GM23248 (cell line): Measurements from ENCODE around the gene RAB8A. TPM values are rescaled to one million over a fixed set of nuclear protein-coding genes. Genes with fewer than 3 reads are reported as not detected.
A peak's percentile ranks its signal among the peaks of the same experiment; 100 is the strongest.

ENCODE experiments used
- DNase-seq: peaks from one replicate; pipeline ENCODE4 v3.0.0-alpha.2; 2015
- H2AFZ ChIP-seq: fragments of 200-600 bp; sonication (generic); 2 replicates; pipeline ENCODE4 v1.6.1; 2016; ENCODE audit warnings: antibody characterized with exemption
- H3F3A ChIP-seq: fragments of 200-600 bp; sonication (generic); 2 replicates; pipeline ENCODE4 v1.6.1; 2016; ENCODE audit warnings: mild to moderate bottlenecking, antibody characterized with exemption, mixed run types; ENCODE audit not compliant: insufficient read depth
- H3K27ac ChIP-seq: fragments of 200-600 bp; sonication (generic); 2 replicates; pipeline ENCODE4 v1.5.1; 2016; ENCODE audit warnings: mild to moderate bottlenecking
- H3K27me3 ChIP-seq: fragments of 200-600 bp; sonication (generic); replicated peaks from 2 replicates; pipeline ENCODE4 v1.6.1; 2016; ENCODE audit warnings: mild to moderate bottlenecking; ENCODE audit not compliant: insufficient read depth
- H3K36me3 ChIP-seq: fragments of 200-600 bp; sonication (generic); 2 replicates; pipeline ENCODE4 v1.6.1; 2016; ENCODE audit warnings: low read depth, mild to moderate bottlenecking
- H3K4me1 ChIP-seq: fragments of 200-600 bp; sonication (generic); 2 replicates; pipeline ENCODE4 v1.6.1; 2016; ENCODE audit warnings: mild to moderate bottlenecking; ENCODE audit not compliant: insufficient read depth
- H3K4me2 ChIP-seq: fragments of 200-600 bp; sonication (generic); one replicate; pipeline ENCODE4 v1.6.1; 2016; ENCODE audit warnings: mild to moderate bottlenecking; ENCODE audit not compliant: unreplicated experiment
- H3K4me3 ChIP-seq: fragments of 200-600 bp; sonication (generic); 2 replicates; pipeline ENCODE4 v1.5.1; 2016; ENCODE audit warnings: mild to moderate bottlenecking
- H3K79me2 ChIP-seq: fragments of 200-600 bp; sonication (generic); 2 replicates; pipeline ENCODE4 v1.6.1; 2016; ENCODE audit warnings: mild to moderate bottlenecking; ENCODE audit not compliant: insufficient read depth
- H3K9ac ChIP-seq: fragments of 200-600 bp; sonication (generic); 2 replicates; pipeline ENCODE4 v1.6.1; 2016; ENCODE audit warnings: mild to moderate bottlenecking
- H3K9me2 ChIP-seq: fragments of 200-600 bp; sonication (generic); 2 replicates; pipeline ENCODE4 v1.6.1; 2016; ENCODE audit warnings: mixed run types, mild to moderate bottlenecking, moderate library complexity; ENCODE audit not compliant: insufficient read depth
- H3K9me3 ChIP-seq: fragments of 200-600 bp; sonication (generic); one replicate; pipeline ENCODE4 v1.6.1; 2017; ENCODE audit warnings: low read depth
- H4K20me1 ChIP-seq: fragments of 200-600 bp; sonication (generic); 2 replicates; pipeline ENCODE4 v1.6.0; 2016; ENCODE audit not compliant: insufficient read depth
- EZH2 ChIP-seq: fragments of 200-600 bp; sonication (generic); IDR thresholded peaks from 2 replicates; pipeline ENCODE4 v1.6.1; 2018; ENCODE audit warnings: antibody characterized with exemption, mild to moderate bottlenecking; ENCODE audit not compliant: insufficient read depth, poor library complexity, severe bottlenecking
- EZH2phosphoT487 ChIP-seq: fragments of 200-600 bp; sonication (generic); IDR thresholded peaks from 2 replicates; pipeline ENCODE4 v1.6.1; 2018; ENCODE audit warnings: antibody characterized with exemption, moderate library complexity, mild to moderate bottlenecking, low read depth; ENCODE audit not compliant: insufficient read depth
- WGBS, 2 experiments: methylation state at CpG; one replicate each; pipeline ENCODE4 v1.1.6; 2015 to 2017; ENCODE audit warnings: low lambda C conversion rate in 2 of 2, low coverage in 1 of 2; ENCODE audit errors: missing lambda C conversion rate in 2 of 2; 5-methylcytosine and 5-hydroxymethylcytosine counted together
- in situ Hi-C: fragments of 300-500 bp; cut with MboI; formaldehyde crosslinking; loops from 2 replicates; pipeline ENCODE4 v1.15.0; 2020
- polyA plus RNA-seq: library from polyadenylated mRNA; unstranded; fragments of >200 nt; fragmentation: Nextera tagmentation; extraction: Ambion mirVana; gene quantifications from 2 replicates; pipeline ENCODE4 v1.2.1, GENCODE V29; 2016
- total RNA-seq: library from RNA; depleted of rRNA; stranded (reverse); fragments of >200 nt; shearing (Covaris generic); gene quantifications from 2 replicates; pipeline ENCODE4 v1.2.3, GENCODE V29; 2014

Gene RAB8A
- total and polyA plus RNA-seq, 2 experiments from 2014 or later, result 42.6 to 112 TPM

GRCh38 chr19:16146112-16146511 is 34.4 kb downstream of the RAB8A start:
- DNase-seq, result no peak
- Histone ChIP-seq H3K4me2 (no peak overlapping the region), H3K27me3 (no peaks in the 10 kb centered on the region), H3K9me2 (no peaks in the 10 kb centered on the region), H3F3A (no peaks in the 10 kb centered on the region), H3K9ac (no peak overlapping the region), H3K36me3 (no peaks in the 10 kb centered on the region), H3K9me3 (no peaks in the 10 kb centered on the region), H4K20me1 (no peaks in the 10 kb centered on the region), H3K27ac (no peak overlapping the region), H2AFZ (no peak overlapping the region), H3K79me2 (no peaks in the 10 kb centered on the region), H3K4me3 (no peak overlapping the region), H3K4me1 (no peaks in the 10 kb centered on the region)
- WGBS, 2 experiments, result 23 to 25% methylated on average over 5 of the region's 5 CpGs
- TF ChIP-seq EZH2phosphoT487 (no peak), EZH2 (no peak)
- in situ Hi-C loops, result no loop called here

- no peak for DNase-seq
- Histone ChIP-seq H4K20me1 (no peaks in the 10 kb centered on the region), H3K9me2 (no peaks in the 10 kb centered on the region), H3K79me2 (no peaks in the 10 kb centered on the region), H3K36me3 (no peaks in the 10 kb centered on the region), H3K27me3 (no peaks in the 10 kb centered on the region), H3K9me3 (no peaks in the 10 kb centered on the region), H3K4me2 (no peak overlapping the region), H3K4me3 (no peak overlapping the region), H3K9ac (no peak overlapping the region), H3K27ac (no peak overlapping the region), H3F3A (no peaks in the 10 kb centered on the region), H2AFZ (no peak overlapping the region), H3K4me1 (no peaks in the 10 kb centered on the region)
- TF ChIP-seq EZH2phosphoT487 (no peak), EZH2 (no peak)
- 59 to 62% methylated on average over 8 of the region's 8 CpGs for WGBS, 2 experiments
- in situ Hi-C loops, result no loop called here
Measured at GRCh38 chr19:16148443-16149229, 36.9 kb downstream of the RAB8A start.

GRCh38 chr19:16153582-16154336 is 42.1 kb downstream of the RAB8A start:
- WGBS, 2 experiments, result 58 to 69% methylated on average over 11 of the region's 11 CpGs
- no peak overlapping the region for H3K9ac ChIP-seq
- no peaks in the 10 kb centered on the region for H3K4me1 ChIP-seq
- no peaks in the 10 kb centered on the region for H3K9me2 ChIP-seq
- H3F3A ChIP-seq, result no peaks in the 10 kb centered on the region
- H3K9me3 ChIP-seq, result no peaks in the 10 kb centered on the region
- no peaks in the 10 kb centered on the region for H3K36me3 ChIP-seq
- H3K4me3 ChIP-seq, result no peak overlapping the region
- TF ChIP-seq EZH2 (no peak), EZH2phosphoT487 (no peak)
- 0 out of 2 replicates have a peak, but pooled peaks cover 7% of the 10 kb centered on the region for H3K27me3 ChIP-seq
- H3K79me2 ChIP-seq, result no peaks in the 10 kb centered on the region
- no peaks in the 10 kb centered on the region for H4K20me1 ChIP-seq
- no peak overlapping the region for H2AFZ ChIP-seq
- no peak overlapping the region for H3K27ac ChIP-seq
- DNase-seq, result peak; percentile 14
- in situ Hi-C loops, result no loop called here
- H3K4me2 ChIP-seq, result no peak overlapping the region

GRCh38 chr19:16154557-16154956 is 42.9 kb downstream of the RAB8A start:
- Histone ChIP-seq H4K20me1 (no peaks in the 10 kb centered on the region), H3F3A (no peaks in the 10 kb centered on the region), H2AFZ (no peak overlapping the region), H3K4me1 (no peaks in the 10 kb centered on the region), H3K4me2 (no peak overlapping the region), H3K27ac (no peak overlapping the region), H3K27me3 (0 out of 2 replicates have a peak, but pooled peaks cover 7% of the 10 kb centered on the region), H3K9me3 (no peaks in the 10 kb centered on the region), H3K36me3 (no peaks in the 10 kb centered on the region), H3K9ac (no peak overlapping the region), H3K79me2 (no peaks in the 10 kb centered on the region), H3K4me3 (no peak overlapping the region), H3K9me2 (no peaks in the 10 kb centered on the region)
- 88 to 94% methylated on average over 8 of the region's 8 CpGs for WGBS, 2 experiments
- TF ChIP-seq EZH2phosphoT487, result no peak
- no peak for TF ChIP-seq EZH2
- DNase-seq, result no peak
- in situ Hi-C loops, result no loop called here
